ENCODE data around the gene TRPC1.
"Not testable (repeated sequence)": the region's sequence is repeated elsewhere in the genome, so short reads cannot be mapped to it uniquely, and the experiment has no call there.

Gene TRPC1

DNA sequence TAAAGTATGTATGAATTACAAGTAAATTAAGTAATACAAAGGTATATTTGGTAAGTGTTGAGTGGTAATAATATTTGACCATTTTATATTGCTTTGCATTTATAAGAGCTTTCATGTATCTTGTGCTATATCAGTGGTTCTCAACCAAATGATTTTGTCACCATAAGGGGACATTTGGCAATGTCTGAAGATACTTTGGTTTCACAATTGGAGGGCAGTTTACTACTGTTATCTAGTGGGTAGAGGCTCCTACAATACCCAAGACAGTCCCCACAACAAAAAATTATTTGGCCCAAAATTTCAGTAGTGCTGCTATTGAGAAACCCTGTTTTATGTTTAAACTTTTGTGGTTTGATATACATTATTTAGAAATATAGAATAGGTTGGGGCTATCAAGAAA is 14.6 kb downstream of the TRPC1 start:
- in situ Hi-C loops (cut with HindIII; ENCODE audit: low pct_ligation_motif_present, low pct_unique_long_range_greater_than_20kb, low sequenced_read_pairs): no loop called here
- no peak for DNase-seq

DNA sequence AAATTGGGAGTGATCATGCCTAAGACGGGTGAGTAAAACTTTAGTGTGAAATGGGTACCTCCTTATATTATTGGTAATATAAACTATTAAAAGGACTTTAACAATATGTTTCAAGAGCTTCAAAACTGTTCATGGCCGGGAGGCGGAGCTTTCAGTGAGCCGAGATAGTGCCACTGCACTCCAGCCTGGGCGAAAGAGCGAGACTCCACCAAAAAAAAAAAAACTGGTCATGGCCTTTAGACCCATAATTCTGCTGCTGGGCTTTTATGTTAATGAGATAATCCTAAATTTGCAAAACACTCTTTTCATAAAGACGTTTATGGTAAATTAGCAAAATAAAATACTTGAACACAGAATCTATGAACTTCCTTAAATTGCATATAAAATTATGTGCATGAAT is 22.8 kb downstream of the TRPC1 start:
- no peak for DNase-seq
- in situ Hi-C loops (cut with HindIII; ENCODE audit: low pct_ligation_motif_present, low pct_unique_long_range_greater_than_20kb, low sequenced_read_pairs): no loop called here

DNA sequence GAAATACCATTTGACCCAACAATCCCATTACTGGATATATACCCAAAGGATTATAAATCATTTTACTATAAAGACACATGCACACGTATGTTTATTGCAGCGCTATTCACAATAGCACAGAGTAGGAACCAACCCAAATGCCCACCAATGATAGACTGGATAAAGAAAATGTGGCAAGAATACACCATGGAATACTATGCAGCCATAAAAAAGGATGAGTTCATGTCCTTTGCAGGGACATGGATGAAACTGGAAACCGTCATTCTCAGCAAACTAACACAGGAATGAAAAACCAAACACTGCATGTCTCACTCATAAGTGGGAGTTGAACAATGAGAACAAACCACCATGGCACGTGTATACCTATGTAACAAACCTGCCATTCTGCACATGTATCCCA is 26.7 kb downstream of the TRPC1 start:
- DNase-seq; in situ Hi-C loops (cut with HindIII; ENCODE audit: low pct_ligation_motif_present, low pct_unique_long_range_greater_than_20kb, low sequenced_read_pairs): not testable (repeated sequence)

DNA sequence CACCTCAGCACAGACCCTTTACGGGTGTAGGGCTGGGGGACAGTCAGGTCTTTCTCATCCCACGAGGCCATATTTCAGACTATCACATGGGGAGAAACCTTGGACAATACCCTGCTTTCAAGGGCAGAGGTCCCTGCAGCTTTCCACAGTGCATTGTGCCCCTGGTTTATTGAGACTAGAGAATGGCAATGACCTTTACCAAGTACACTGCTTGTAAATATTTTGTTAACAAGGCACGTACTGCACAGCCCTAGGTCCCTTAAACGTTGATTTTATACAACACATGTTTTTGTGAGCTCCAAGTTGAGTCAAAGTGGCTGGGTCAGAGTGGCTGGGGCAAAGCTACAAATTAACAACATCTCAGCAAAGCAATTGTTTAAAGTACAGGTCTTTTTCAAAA is 28.8 kb downstream of the TRPC1 start:
- DNase-seq; in situ Hi-C loops (cut with HindIII; ENCODE audit: low pct_ligation_motif_present, low pct_unique_long_range_greater_than_20kb, low sequenced_read_pairs): not testable (repeated sequence)

DNA sequence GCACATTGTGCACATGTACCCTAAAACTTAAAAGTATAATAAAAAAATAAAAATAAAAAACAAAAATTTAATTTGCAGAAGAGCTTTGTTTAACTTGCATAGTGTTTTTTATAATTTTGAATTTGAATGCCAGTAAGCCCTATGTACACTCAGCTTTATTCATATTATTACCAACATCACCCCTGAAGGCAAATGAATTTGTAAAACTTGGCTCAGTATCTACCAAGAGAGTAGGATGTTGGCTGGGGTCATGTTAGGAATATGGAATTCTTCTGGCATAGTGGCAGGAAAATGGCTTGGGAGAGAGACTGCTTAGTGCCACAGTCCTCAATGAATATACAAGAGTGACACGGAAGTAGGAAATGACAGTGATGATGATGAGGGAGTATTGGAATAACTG is 30.7 kb downstream of the TRPC1 start:
- no peak for DNase-seq
- in situ Hi-C loops (cut with HindIII; ENCODE audit: low pct_ligation_motif_present, low pct_unique_long_range_greater_than_20kb, low sequenced_read_pairs): no loop called here

DNA sequence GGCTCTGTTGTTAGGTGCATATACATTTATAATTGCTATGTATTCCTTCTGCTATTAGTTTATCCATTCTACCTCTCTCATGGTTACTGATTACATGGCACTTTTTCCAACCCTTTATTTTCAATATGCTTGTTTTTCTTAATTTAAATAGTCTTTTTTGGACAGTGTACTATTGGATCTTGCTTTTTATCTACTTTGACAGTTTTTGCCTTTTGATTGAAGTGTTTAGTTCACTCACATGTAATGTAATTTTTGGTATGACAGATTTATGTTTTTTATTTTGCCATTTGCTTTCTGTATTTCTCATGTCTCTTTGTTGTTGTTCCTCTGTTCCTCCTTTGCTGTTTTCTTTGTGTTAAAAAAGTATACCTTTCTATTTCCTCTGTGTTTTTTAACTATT is 44.5 kb downstream of the TRPC1 start:
- in situ Hi-C loops (cut with HindIII; ENCODE audit: low pct_ligation_motif_present, low pct_unique_long_range_greater_than_20kb, low sequenced_read_pairs): no loop called here
- DNase-seq: no peak

DNA sequence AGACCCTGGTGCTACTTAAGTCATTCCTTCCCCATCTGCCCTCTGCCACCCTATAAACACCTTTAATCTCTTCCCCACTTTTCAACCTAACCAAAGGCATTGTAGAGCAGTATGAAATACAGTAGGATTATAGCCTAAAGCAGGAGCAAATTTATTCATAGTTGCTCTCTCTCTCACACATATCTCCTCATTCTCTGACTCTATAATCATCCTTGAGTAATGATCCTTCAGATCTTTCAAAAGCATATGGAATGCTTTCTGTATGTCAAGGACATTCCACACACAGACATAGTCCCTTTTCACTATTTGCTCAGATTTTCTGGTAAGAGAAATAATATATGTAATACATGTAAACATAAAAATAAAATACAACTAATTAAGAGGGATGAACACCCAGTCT is 54.1 kb downstream of the TRPC1 start:
- no peak for DNase-seq
- in situ Hi-C loops (cut with HindIII; ENCODE audit: low pct_ligation_motif_present, low pct_unique_long_range_greater_than_20kb, low sequenced_read_pairs): no loop called here

DNA sequence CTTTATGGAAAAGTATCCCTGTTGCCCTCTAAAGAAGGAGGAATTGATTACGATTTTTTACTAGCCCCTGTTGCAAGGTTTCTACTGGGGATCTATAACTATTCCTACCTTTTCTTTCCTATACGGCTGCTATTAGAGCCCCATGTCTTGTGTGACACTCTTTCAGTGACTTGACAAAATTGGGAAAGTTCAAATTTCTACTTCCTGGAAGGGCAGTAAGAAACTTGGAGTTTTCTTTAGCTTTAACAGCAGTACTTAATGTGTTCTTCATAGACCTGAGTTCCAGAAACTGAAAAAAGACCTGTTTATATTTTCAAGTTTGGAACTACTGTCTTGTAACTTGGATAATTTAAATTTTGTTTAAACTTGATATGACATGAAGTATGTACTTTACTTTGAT is 54.7 kb downstream of the TRPC1 start:
- DNase-seq: no peak
- in situ Hi-C loops (cut with HindIII; ENCODE audit: low pct_ligation_motif_present, low pct_unique_long_range_greater_than_20kb, low sequenced_read_pairs): no loop called here

DNA sequence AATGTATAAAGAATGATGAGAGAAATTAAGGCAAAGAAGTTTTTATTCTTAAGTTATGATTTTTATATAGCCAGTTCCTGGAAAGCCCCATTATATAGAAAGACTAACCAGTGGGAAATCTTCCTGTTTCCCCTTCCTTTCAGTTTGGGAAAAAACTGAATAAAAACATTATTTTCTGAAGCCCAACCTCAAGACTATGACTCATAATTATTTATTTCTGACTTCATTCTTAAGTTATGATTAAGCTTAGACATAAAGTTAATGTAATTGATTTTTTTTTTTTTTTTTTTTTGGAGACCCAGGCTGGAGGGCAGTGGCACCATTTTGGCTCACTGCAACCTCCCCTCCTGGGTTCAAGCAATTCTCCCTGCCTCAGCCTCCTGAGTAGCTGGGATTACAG is 55.8 kb downstream of the TRPC1 start:
- in situ Hi-C loops (cut with HindIII; ENCODE audit: low pct_ligation_motif_present, low pct_unique_long_range_greater_than_20kb, low sequenced_read_pairs): no loop called here
- DNase-seq: no peak

DNA sequence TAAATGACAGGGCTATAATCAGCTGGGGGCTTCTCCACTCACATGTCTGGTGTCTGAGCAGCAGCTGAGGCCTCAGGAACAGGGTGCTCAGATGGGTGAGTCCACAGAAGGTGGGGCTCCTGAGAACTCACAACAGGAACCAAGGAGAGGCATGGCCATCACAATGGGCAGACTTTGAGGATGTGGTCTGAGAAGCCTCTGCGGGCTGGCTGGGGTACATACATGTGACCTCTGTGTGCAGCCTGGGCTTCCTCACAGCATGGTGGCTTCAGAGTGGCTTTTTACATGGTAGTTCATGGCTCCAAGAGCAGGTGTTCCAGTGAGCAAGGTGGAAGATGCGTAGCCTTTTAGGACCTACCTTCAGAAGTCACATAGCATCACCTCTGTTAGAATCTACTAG is 58.8 kb downstream of the TRPC1 start:
- DNase-seq: no peak
- in situ Hi-C loops (cut with HindIII; ENCODE audit: low pct_ligation_motif_present, low pct_unique_long_range_greater_than_20kb, low sequenced_read_pairs): no loop called here

DNA sequence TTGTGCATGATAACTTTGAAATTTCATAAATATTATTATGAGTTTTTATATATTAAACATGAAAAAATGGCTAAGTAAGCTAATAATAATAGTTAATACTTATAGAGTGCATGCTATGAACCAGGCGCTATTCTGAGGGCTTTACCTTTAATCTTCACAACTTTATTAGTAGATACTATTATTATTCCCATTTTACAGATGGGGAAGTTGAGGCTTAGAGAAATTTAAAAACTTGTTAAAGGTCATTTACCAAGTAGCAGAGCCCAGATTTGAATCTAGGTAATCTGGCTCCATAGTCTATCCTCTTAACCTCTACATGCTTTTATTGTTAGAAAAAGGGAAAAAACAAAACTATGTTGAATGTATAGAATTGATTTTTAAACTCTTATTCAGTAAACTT is 60.4 kb downstream of the TRPC1 start:
- no peak for DNase-seq

DNA sequence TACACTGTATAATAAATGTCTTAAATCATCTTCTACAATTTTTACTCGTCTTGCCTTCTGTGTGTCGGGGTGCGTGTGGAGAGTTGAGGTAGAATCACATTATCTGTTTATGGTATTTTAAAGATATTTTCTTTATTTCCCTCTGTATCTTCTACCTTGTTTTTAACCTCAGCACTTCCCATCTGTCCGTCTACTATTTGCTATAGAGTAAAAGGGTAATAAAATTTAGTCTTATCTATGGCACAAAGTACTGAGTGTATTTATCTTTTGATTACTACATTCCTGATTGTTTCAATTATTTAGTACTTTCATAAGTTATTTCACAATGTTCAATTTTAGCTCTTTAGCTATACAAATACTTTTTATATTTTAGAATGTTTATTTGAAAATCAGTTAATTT is 62.2 kb downstream of the TRPC1 start:
- no peak for DNase-seq
- in situ Hi-C loops (cut with HindIII; ENCODE audit: low pct_ligation_motif_present, low pct_unique_long_range_greater_than_20kb, low sequenced_read_pairs): no loop called here

More for the DNA sequence above, 60.4 kb downstream of the TRPC1 start:
- in situ Hi-C loops (cut with HindIII; ENCODE audit: low pct_ligation_motif_present, low pct_unique_long_range_greater_than_20kb, low sequenced_read_pairs): no loop called here

DNA sequence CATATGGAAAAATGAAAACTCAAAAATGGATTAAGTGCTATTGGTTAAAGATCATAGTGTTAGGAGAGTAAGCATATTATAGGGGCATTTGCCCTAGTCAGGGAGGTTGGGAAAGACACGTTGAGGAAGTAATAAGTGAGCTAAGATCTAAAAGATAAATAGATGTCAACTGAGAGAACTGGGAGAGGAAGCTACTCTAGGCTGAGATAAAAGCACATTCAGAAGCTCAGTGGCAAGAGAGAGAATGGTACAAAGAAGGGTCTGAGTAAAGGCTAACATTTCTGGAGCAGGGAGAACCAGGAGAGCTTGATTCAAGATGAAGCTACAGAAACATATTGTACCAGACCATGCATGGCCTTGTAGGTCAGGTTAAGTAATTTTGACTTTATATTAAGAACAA is 63.9 kb downstream of the TRPC1 start:
- in situ Hi-C loops (cut with HindIII; ENCODE audit: low pct_ligation_motif_present, low pct_unique_long_range_greater_than_20kb, low sequenced_read_pairs): no loop called here
- no peak for DNase-seq

DNA sequence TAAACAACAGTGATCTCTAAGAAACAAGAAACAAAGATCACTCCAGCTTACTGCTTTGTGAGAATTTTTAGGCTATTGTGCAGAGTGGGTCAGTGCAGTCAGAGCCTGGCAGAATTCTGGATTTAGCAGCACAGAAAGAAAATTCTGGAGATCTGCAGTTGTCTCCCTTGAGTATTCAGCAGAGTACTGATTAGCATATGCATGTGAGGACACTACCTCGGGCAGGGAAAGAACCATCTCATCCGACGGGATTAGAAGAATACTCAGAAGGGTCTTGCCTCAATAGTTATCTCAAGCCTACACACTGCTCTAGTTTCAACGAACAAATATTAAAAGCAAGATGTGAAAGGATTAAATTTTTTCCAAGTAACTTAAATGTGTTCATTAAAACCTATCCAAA is 70.7 kb downstream of the TRPC1 start:
- DNase-seq: no peak
- in situ Hi-C loops (cut with HindIII; ENCODE audit: low pct_ligation_motif_present, low pct_unique_long_range_greater_than_20kb, low sequenced_read_pairs): no loop called here

DNA sequence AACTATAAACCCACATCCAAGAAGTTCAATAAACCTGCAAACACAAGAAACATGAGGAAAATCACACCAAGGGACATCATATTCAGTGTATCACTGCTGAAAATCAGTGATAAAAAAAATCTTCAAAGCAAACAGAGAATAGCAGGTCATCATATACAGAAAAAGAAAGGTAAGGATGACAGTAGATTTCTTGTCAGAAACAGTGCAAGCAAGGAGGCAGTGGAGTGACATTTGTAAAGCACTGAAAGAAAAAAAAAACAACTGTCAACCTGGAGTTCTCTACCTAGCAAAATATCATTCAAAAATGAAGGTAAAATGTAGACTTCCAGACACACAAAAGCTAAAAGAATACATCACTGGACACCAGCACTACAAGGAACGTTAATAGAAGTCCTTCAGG is 71.5 kb downstream of the TRPC1 start:
- in situ Hi-C loops (cut with HindIII; ENCODE audit: low pct_ligation_motif_present, low pct_unique_long_range_greater_than_20kb, low sequenced_read_pairs): no loop called here
- no peak for DNase-seq

DNA sequence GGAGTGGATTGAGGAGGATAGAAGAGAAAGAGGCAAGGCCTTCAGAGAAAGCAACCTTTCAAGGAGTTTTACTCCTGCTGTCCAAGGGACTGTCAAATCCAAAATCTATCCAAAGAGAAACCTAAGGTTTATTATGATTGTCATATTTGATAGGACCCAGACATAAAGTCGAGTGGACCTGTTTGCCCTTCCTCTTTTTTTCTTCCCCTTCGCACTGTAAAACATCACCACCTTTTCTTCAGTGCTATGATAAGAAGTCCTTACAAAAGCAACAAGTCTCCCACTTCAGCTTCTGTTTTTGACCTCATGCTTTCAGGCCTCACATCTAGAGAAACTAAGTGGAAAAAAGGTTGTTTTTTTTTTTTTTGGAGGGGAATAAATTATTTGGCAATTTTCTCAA is 73.0 kb downstream of the TRPC1 start:
- in situ Hi-C loops (cut with HindIII; ENCODE audit: low pct_ligation_motif_present, low pct_unique_long_range_greater_than_20kb, low sequenced_read_pairs): no loop called here
- DNase-seq: no peak

DNA sequence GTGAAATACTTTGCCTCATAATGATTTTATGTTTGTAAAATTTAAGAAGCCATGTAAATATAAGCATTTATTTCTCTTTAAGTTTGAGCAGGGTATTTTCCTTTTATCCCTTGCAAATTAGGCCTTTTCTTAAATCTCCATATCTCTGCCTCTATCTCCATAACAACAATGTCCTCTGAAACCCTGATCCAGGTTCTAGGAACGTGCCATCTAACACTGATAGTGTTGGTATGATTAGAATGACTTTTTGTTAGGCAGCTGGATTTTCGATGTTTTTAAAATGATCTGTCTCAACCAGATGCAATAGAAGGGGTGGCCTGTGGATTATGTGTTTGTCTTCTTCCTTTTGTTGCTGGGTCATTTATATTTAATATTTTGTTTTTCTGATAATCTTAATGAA is 77.9 kb downstream of the TRPC1 start:
- DNase-seq: no peak
- in situ Hi-C loops (cut with HindIII; ENCODE audit: low pct_ligation_motif_present, low pct_unique_long_range_greater_than_20kb, low sequenced_read_pairs): no loop called here

DNA sequence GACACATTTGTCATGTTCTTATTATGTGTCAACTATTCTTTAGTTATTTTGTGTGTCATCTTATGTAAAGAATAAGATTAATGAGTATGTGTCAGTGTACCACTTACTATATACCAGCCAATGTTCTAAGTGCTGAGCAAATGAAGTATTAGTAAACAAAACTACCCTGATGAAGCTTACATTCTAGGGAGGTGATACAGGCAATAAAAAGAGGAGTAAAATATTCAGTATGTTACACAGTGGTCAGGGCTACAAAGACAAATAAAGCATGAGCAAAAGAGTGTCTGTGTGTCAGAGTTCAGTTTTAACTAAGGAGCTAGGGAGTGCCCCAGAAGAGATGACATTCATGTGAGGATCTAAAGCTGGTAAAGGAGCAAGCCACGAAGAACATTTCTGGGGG is 79.1 kb downstream of the TRPC1 start:
- in situ Hi-C loops (cut with HindIII; ENCODE audit: low pct_ligation_motif_present, low pct_unique_long_range_greater_than_20kb, low sequenced_read_pairs): no loop called here
- DNase-seq: no peak

DNA sequence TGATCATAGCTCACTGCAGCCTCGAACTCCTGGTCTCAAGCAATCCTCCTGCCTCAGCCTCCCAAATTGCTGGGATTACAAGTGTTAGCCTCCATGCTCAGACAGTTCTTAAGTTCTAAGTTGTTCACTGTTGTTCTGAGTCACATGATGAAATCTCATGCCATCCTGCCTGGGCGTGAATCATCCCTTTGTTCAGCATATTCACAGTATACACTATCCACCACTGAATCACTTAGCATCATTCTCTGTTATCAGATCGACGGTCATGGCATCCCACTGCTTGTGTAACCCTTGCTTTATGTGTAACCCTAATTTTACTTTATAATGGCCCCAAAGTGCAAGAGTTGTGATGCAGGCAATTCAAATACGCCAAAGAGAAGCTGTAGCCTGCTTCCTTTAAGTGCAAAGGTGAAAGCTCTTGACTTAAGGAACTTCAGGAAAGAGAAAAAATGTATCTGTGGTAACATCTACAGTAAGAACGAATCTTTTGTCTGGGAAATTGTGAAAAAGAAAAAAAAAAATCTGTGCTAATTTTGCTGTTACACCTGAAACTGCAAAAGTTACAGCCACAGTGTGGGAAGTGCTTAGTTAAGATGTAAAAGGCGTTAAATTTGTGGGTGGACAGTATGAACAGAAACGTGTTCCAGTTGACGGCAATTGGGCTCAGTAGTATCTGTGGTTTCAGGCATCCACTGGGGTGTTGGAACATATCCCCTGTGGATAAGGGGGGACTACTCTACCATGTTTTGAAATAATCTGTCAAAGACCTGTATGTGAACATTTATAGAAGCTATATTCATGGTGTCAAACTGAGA is 84.5 kb downstream of the TRPC1 start:
- peak; percentile 25 for DNase-seq
- in situ Hi-C loops (cut with HindIII; ENCODE audit: low pct_ligation_motif_present, low pct_unique_long_range_greater_than_20kb, low sequenced_read_pairs): no loop called here

DNA sequence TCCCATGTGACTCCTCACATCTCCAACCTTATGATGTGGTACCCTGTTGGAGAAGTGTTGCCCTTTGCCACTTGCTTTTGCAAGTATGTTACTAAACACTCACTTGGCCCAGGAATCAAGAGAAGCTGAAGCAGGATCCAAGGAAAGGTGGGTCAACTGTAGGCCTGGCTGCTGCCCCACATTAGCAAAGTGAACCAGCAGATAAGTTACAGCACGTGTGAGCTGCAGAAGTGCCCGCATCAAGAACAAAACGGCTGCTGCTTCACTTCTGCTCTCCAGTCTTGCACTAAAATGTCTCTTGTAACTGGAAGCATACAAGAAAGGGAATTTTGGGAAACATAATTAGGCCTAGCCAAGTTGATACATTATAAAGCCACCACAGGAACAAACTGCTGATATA is 85.4 kb downstream of the TRPC1 start:
- no peak for DNase-seq
- in situ Hi-C loops (cut with HindIII; ENCODE audit: low pct_ligation_motif_present, low pct_unique_long_range_greater_than_20kb, low sequenced_read_pairs): no loop called here

DNA sequence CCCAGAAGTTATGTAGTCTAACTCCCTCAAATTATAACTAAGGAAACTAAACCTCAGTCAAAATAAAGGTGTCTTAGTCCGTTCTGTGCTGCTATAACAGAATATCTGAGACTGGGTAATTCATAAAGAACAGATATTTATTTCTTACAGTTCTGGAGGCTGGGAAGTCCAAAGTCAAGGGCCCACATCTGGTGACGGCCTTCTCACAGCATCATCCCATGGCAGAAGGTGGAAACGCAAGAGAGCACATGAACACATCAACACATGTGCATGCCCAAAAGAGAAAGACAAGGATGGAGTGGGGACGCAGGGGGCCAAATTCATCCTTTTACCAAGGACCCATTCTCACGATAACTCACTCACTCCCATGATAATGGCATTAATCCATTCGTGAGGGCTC is 92.0 kb downstream of the TRPC1 start:
- DNase-seq: no peak
- in situ Hi-C loops (cut with HindIII; ENCODE audit: low pct_ligation_motif_present, low pct_unique_long_range_greater_than_20kb, low sequenced_read_pairs): no loop called here
